HEK293 (cell line): Measurements from ENCODE around the gene NUP54.

Source experiments
- CTCF ChIA-PET: fragments of 350-600 bp; formaldehyde crosslinking; extraction: SDS; loops from one replicate; lab custom pipeline; 2021; ENCODE audit warnings: antibody characterized with exemption; lab: Yijun Ruan, JAX
- POLR2A ChIA-PET: fragments of 300-600 bp; formaldehyde crosslinking; extraction: SDS; loops from one replicate; lab custom pipeline; 2020; ENCODE audit warnings: antibody characterized with exemption, inconsistent platforms; lab: Yijun Ruan, JAX
- H3K27ac ChIP-seq: fragments of 200-500 bp; sonication (Bioruptor generic); 2 replicates; pipeline ENCODE4 v1.5.1; 2014; ENCODE audit warnings: low read depth, low read length, control low read depth, inconsistent platforms; ENCODE audit errors: extremely low read depth
- H3K36me3 ChIP-seq, 2 experiments: fragments of 200-500 bp in 1 of 2; sonication (Bioruptor generic) in 1 of 2; 1 replicate in 1 of 2; 2 replicates in 1 of 2; pipeline ENCODE4 v1.5.1; 2014 to 2017; ENCODE audit warnings: inconsistent platforms in 2 of 2, low read length in 2 of 2; ENCODE audit not compliant: control insufficient read depth in 2 of 2, insufficient read depth in 1 of 2
- H3K4me1 ChIP-seq: fragments of 200-500 bp; sonication (Bioruptor generic); 2 replicates; pipeline ENCODE4 v1.5.1; 2014; ENCODE audit warnings: mild to moderate bottlenecking, low read length, inconsistent platforms; ENCODE audit not compliant: control insufficient read depth, insufficient read depth
- H3K4me3 ChIP-seq: 2 replicates; pipeline ENCODE4 v1.5.1; 2011; ENCODE audit warnings: low read depth, mild to moderate bottlenecking, control low read depth, low read length, moderate library complexity
- H3K9me3 ChIP-seq: fragments of 200-500 bp; sonication (Bioruptor generic); 2 replicates; pipeline ENCODE4 v1.5.1; 2014; ENCODE audit warnings: low read depth, low read length, inconsistent platforms; ENCODE audit not compliant: control insufficient read depth, insufficient read depth
- ATF2 ChIP-seq: fragments of 450-650 bp; formaldehyde crosslinking; IDR thresholded peaks from 2 replicates; pipeline ENCODE4 v1.5.1; 2016; ENCODE audit warnings: missing biosample characterization, missing genetic modification characterization, low read depth
- GLIS2 ChIP-seq: fragments of 450-650 bp; formaldehyde crosslinking; IDR thresholded peaks from 2 replicates; pipeline ENCODE4 v1.5.1; 2016; ENCODE audit warnings: missing biosample characterization, missing genetic modification characterization
- KLF9 ChIP-seq: fragments of 450-650 bp; formaldehyde crosslinking; IDR thresholded peaks from 2 replicates; pipeline ENCODE4 v1.5.1; 2016; ENCODE audit warnings: missing biosample characterization, missing genetic modification characterization, low read depth
- MZF1 ChIP-seq: fragments of 450-650 bp; formaldehyde crosslinking; IDR thresholded peaks from 2 replicates; pipeline ENCODE4 v1.5.1; 2017; ENCODE audit warnings: missing biosample characterization, missing genetic modification characterization, borderline replicate concordance
- SP7 ChIP-seq: fragments of 450-650 bp; formaldehyde crosslinking; IDR thresholded peaks from 2 replicates; pipeline ENCODE4 v1.5.1; 2016; ENCODE audit warnings: missing biosample characterization, missing genetic modification characterization
- TRIM28 ChIP-seq: IDR thresholded peaks from 2 replicates; pipeline ENCODE4 v1.6.1; 2011; ENCODE audit warnings: low read length, control low read depth, borderline replicate concordance
- ZEB2 ChIP-seq: fragments of 450-650 bp; formaldehyde crosslinking; IDR thresholded peaks from 2 replicates; pipeline ENCODE4 v1.5.1; 2016; ENCODE audit warnings: missing biosample characterization, missing genetic modification characterization
- ZFP37 ChIP-seq: fragments of 450-650 bp; formaldehyde crosslinking; IDR thresholded peaks from 2 replicates; pipeline ENCODE4 v1.5.1; 2016; ENCODE audit warnings: missing biosample characterization, missing genetic modification characterization
- ZNF155 ChIP-seq: fragments of 450-650 bp; formaldehyde crosslinking; IDR thresholded peaks from 2 replicates; pipeline ENCODE4 v1.5.1; 2016; ENCODE audit warnings: missing biosample characterization, missing genetic modification characterization
- ZNF248 ChIP-seq: fragments of 450-650 bp; formaldehyde crosslinking; IDR thresholded peaks from 2 replicates; pipeline ENCODE4 v1.5.1; 2017; ENCODE audit warnings: missing biosample characterization, missing genetic modification characterization
- ZNF354C ChIP-seq: fragments of 450-650 bp; formaldehyde crosslinking; IDR thresholded peaks from 2 replicates; pipeline ENCODE4 v1.5.1; 2016; ENCODE audit warnings: missing biosample characterization, missing genetic modification characterization, low read depth, borderline replicate concordance
- ZNF426 ChIP-seq: fragments of 450-650 bp; formaldehyde crosslinking; IDR thresholded peaks from 2 replicates; pipeline ENCODE4 v1.5.1; 2017; ENCODE audit warnings: missing biosample characterization, missing genetic modification characterization, mild to moderate bottlenecking, inconsistent platforms, moderate library complexity
- ZNF433 ChIP-seq: fragments of 450-650 bp; formaldehyde crosslinking; IDR thresholded peaks from 2 replicates; pipeline ENCODE4 v1.5.1; 2016; ENCODE audit warnings: missing biosample characterization, missing genetic modification characterization, low read depth
- ZNF48 ChIP-seq: fragments of 450-650 bp; formaldehyde crosslinking; IDR thresholded peaks from 2 replicates; pipeline ENCODE4 v1.5.1; 2016; ENCODE audit warnings: missing biosample characterization, missing genetic modification characterization
- ZNF518A ChIP-seq: fragments of 450-650 bp; formaldehyde crosslinking; conservative IDR thresholded peaks from 2 replicates; pipeline ENCODE4 v1.5.1; 2016; ENCODE audit warnings: low read depth, missing biosample characterization, missing genetic modification characterization
- ZNF610 ChIP-seq: fragments of 450-650 bp; formaldehyde crosslinking; IDR thresholded peaks from 2 replicates; pipeline ENCODE4 v1.5.1; 2016; ENCODE audit warnings: missing biosample characterization, missing genetic modification characterization, borderline replicate concordance
- ZNF670 ChIP-seq: fragments of 450-650 bp; formaldehyde crosslinking; IDR thresholded peaks from 2 replicates; pipeline ENCODE4 v1.5.1; 2016; ENCODE audit warnings: missing biosample characterization, missing genetic modification characterization, low read depth
- ZNF677 ChIP-seq: fragments of 450-650 bp; IDR thresholded peaks from 2 replicates; pipeline ENCODE4 v1.5.0; 2018; ENCODE audit warnings: missing biosample characterization, mild to moderate bottlenecking, missing genetic modification characterization, moderate library complexity
- ZNF704 ChIP-seq: fragments of 450-650 bp; formaldehyde crosslinking; IDR thresholded peaks from 2 replicates; pipeline ENCODE4 v1.5.1; 2016; ENCODE audit warnings: missing biosample characterization, missing genetic modification characterization
- TF ChIP-seq, protein P1 (sequence below): fragments of 450-650 bp; formaldehyde crosslinking; IDR thresholded peaks from 2 replicates; pipeline ENCODE4 v1.5.1; 2016; ENCODE audit warnings: missing biosample characterization, missing genetic modification characterization
- TF ChIP-seq, protein P2 (sequence below): fragments of 450-650 bp; formaldehyde crosslinking; IDR thresholded peaks from 2 replicates; pipeline ENCODE4 v1.5.1; 2017; ENCODE audit warnings: missing biosample characterization, missing genetic modification characterization
- TF ChIP-seq, protein P3 (sequence below): fragments of 450-650 bp; formaldehyde crosslinking; IDR thresholded peaks from 2 replicates; pipeline ENCODE4 v1.5.1; 2017; ENCODE audit warnings: missing biosample characterization, missing genetic modification characterization

The NUP54 gene

GRCh38 chr4:76127754-76128153 is 20.4 kb downstream of the NUP54 start:
- Histone ChIP-seq H3K36me3 (peaks cover 11 to 46% of the 10 kb centered on the region in 2 experiments), H3K27ac (no peak overlapping the region)
- POLR2A ChIA-PET, result no interaction called here

GRCh38 chr4:76125816-76126215 is 22.4 kb downstream of the NUP54 start:
- Histone ChIP-seq H3K9me3 (no peaks in the 10 kb centered on the region), H3K27ac (no peak overlapping the region), H3K36me3 (peaks cover 7 to 58% of the 10 kb centered on the region in 2 experiments), H3K4me1 (no peaks in the 10 kb centered on the region), H3K4me3 (no peak overlapping the region)
- CTCF ChIA-PET, result no interaction called here
- POLR2A ChIA-PET, result interaction anchor here (0.9 kb wide), 1 partner anchor 23 kb away, joined by 3 read pairs; the partner anchor contains the start of gene NUP54
- no peak for TF ChIP-seq TRIM28
- TF ChIP-seq, protein P1, sequence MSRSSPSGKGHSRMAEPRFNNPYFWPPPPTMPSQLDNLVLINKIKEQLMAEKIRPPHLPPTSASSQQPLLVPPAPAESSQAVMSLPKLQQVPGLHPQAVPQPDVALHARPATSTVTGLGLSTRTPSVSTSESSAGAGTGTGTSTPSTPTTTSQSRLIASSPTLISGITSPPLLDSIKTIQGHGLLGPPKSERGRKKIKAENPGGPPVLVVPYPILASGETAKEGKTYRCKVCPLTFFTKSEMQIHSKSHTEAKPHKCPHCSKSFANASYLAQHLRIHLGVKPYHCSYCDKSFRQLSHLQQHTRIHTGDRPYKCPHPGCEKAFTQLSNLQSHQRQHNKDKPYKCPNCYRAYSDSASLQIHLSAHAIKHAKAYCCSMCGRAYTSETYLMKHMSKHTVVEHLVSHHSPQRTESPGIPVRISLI (tag by site-specific recombination), result no peak
- TF ChIP-seq ZNF155 (tag by site-specific recombination), result no peak
- no peak for TF ChIP-seq ZNF677 (tag by site-specific recombination)
- TF ChIP-seq MZF1 (tag by site-specific recombination), result no peak
- TF ChIP-seq ZEB2 (tag by site-specific recombination), result no peak
- TF ChIP-seq, protein P2, sequence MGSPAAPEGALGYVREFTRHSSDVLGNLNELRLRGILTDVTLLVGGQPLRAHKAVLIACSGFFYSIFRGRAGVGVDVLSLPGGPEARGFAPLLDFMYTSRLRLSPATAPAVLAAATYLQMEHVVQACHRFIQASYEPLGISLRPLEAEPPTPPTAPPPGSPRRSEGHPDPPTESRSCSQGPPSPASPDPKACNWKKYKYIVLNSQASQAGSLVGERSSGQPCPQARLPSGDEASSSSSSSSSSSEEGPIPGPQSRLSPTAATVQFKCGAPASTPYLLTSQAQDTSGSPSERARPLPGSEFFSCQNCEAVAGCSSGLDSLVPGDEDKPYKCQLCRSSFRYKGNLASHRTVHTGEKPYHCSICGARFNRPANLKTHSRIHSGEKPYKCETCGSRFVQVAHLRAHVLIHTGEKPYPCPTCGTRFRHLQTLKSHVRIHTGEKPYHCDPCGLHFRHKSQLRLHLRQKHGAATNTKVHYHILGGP, result no peak
- TF ChIP-seq ATF2 (tag by site-specific recombination), result no peak
- no peak for TF ChIP-seq SP7 (tag by site-specific recombination)
- TF ChIP-seq ZNF426, result no peak
- no peak for TF ChIP-seq KLF9 (tag by site-specific recombination)

More at GRCh38 chr4:76127754-76128153, 20.4 kb downstream of the NUP54 start:
- CTCF ChIA-PET, result no interaction called here
- H3K4me3 ChIP-seq, result no peak overlapping the region
- no peaks in the 10 kb centered on the region for H3K9me3 ChIP-seq
- no peaks in the 10 kb centered on the region for H3K4me1 ChIP-seq
- TF ChIP-seq ZNF610 (tag by site-specific recombination) (no peak), ZNF248 (tag by site-specific recombination) (no peak), ZNF354C (tag by site-specific recombination) (no peak), ZNF518A (no peak), ZNF704 (tag by site-specific recombination) (no peak), GLIS2 (tag by site-specific recombination) (no peak), ZNF433 (tag by site-specific recombination) (no peak), ZNF48 (tag by site-specific recombination) (no peak), ZFP37 (tag by site-specific recombination) (no peak), ZNF670 (tag by site-specific recombination) (no peak)
- TF ChIP-seq, protein P3, sequence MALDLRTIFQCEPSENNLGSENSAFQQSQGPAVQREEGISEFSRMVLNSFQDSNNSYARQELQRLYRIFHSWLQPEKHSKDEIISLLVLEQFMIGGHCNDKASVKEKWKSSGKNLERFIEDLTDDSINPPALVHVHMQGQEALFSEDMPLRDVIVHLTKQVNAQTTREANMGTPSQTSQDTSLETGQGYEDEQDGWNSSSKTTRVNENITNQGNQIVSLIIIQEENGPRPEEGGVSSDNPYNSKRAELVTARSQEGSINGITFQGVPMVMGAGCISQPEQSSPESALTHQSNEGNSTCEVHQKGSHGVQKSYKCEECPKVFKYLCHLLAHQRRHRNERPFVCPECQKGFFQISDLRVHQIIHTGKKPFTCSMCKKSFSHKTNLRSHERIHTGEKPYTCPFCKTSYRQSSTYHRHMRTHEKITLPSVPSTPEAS (tag by site-specific recombination), result no peak
